HG02973 (cell line): ENCODE data around the gene ADAM23.

Experiments used
- ATAC-seq: cut with Tn5 transposase; IDR thresholded peaks from one replicate; pipeline ENCODE4 v1.9.1; 2021; ENCODE audit warnings: moderate library complexity; ENCODE audit not compliant: unreplicated experiment

ADAM23 gene

GRCh38 chr2:206635015-206635414, 191.7 kb downstream of the ADAM23 start:
- no peak for ATAC-seq

GRCh38 chr2:206639636-206640035, 196.3 kb downstream of the ADAM23 start:
- ATAC-seq: no peak

GRCh38 chr2:206641226-206641625, 197.9 kb downstream of the ADAM23 start:
- ATAC-seq: no peak

GRCh38 chr2:206642075-206643025, 199.0 kb downstream of the ADAM23 start, which contains the start of gene FAM237A:
Gene FAM237A, plus strand, starts transcription at chr2:206642487. Its CDS starts 1,750 bp downstream, at chr2:206644237.
- no peak for ATAC-seq

- no peak for ATAC-seq
Measured at GRCh38 chr2:206647985-206648384, 204.7 kb downstream of the ADAM23 start.

- no peak for ATAC-seq
Measured at GRCh38 chr2:206657087-206657486, 213.8 kb downstream of the ADAM23 start.

- ATAC-seq: no peak
Measured at GRCh38 chr2:206665251-206665650, 221.9 kb downstream of the ADAM23 start.
